GM12892 (cell line): ENCODE results near the gene CYP46A1.

Experiments used
- POLR2A ChIP-seq: IDR thresholded peaks from 2 replicates; pipeline ENCODE4 v1.6.1; 2011; ENCODE audit warnings: low read depth, low read length, control low read depth
- POLR2AphosphoS5 ChIP-seq: IDR thresholded peaks from 2 replicates; pipeline ENCODE4 v1.6.1; 2011; ENCODE audit warnings: low read depth, low read length, control low read depth
- TAF1 ChIP-seq: IDR thresholded peaks from 2 replicates; pipeline ENCODE4 v1.6.1; 2011; ENCODE audit warnings: low read depth, mild to moderate bottlenecking, control low read depth, low read length, borderline replicate concordance

DNA sequence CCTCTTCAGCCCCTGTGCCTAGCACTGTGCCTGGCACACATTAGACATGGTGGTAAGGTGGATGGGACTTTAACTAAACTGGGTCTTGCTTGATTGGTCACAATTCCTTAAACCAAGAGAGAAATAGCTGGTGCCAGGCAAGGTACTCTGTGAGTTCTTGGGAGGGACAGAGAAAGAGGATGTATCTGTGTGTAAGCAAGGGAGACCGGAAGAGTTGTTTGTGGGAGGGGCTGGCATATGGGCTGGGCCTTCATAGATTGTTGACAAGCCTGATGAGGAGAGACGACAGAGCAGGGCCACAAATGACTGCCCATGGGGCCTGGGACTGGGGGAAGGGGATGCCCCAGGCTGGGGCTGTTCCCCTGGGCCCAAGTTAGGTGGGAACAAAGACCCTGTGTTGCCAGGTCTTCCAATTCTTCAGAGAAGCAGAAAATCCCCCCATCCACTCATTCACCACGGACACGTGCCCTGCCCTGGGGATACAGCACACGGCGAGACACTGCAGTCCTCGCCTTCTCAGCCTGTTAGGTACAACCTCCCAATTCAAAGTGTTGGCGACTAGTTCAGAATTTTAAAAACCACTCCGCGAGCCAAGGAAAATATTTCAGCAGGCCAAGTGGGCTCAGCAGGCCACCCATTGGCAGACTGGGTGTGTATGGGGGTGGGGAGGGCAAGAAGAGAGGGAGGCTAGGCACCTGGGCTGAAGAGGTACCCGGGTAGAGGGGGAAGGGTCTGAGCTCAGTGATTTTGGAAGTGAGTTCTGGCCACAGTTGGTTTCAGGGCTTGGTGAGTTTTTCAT, 11.4 kb upstream of the CYP46A1 start:
- TF ChIP-seq POLR2A (no peak), TAF1 (no peak), POLR2AphosphoS5 (no peak)
